HG02981 (cell line): Measurements from ENCODE around the gene AP2A1.
"Not testable (repeated sequence)": the region's sequence is repeated elsewhere in the genome, so short reads cannot be mapped to it uniquely, and the experiment has no call there.

Experiments
- ATAC-seq: cut with Tn5 transposase; IDR thresholded peaks from one replicate; pipeline ENCODE4 v1.9.1; 2021; ENCODE audit warnings: mild to moderate bottlenecking, moderate library complexity; ENCODE audit not compliant: unreplicated experiment

The AP2A1 gene

DNA sequence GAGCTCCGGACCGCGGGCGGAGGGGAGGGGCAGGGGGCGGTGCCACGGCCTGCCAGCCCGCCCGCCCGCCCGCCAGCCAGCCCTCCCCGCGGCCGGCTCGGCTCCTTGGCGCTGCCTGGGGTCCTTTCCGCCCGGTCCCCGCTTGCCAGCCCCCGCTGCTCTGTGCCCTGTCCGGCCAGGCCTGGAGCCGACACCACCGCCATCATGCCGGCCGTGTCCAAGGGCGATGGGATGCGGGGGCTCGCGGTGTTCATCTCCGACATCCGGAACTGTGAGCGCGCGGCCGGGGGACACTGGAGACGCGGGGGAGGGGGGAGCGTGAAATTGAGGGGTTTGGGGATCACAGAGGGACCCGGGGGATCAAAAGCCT, at the start of gene AP2A1:
AP2A1 (plus strand) TSS at position 72 of the 370 bp plus-strand sequence; CDS start at position 205, 133 bp downstream.
- ATAC-seq = peak; percentile 3

DNA sequence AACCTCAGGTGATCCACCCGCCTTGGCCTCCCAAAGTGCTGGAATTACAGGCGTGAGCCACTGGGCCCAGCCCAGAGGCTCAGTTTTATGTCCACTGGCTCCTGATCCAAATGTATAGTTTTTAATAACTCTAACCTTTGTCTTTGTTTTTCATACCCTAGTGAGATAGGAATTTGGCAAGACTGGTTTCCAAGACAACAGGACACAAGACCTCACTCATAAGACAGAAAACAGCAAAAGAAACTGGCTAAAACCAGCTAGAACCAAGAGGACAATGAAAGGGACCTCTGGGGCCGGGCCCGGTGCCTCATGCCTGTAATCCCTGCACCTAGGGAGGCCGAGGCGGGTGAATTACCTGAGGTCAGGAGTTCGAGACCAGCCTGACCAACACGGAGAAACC, 48.3 kb upstream of the AP2A1 start:
- ATAC-seq = no peak

DNA sequence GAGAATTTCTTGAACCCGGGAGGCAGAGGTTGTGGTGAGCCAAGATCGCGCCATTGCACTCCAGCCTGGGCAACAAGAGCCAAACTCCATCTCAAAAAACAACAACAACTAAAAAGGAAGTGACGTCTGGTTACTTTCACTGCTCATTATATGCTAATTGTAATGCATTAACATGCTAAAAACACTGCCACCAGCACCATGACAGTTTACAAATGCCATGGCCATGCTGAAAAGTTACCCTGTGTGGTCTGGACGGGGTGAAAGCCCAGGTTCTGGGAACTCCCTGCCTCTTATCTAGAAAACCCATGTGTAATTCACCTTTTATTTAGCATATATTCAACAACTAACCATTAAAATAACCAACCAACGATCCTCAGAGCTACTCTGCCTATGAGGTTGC, 47.8 kb upstream of the AP2A1 start:
- ATAC-seq = no peak

DNA sequence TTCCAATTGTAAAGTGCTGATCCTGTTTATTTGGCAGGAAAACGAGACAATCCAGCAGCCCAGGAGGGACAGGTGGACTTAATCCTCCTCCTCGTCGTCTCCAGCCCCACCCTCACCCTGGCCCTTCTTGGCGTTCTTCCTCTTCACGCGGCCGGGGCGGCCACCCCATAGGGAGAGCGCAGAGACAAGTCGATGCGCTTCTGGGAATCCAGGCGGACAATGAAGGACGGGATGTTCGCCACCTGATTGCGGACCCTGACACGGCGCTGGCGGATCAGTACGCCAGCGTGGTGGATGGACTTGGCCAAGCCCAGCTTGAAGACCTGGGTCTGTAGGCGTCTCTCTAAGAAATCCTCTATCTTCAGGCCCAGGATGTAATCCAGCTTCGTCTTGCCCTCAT, 47.4 kb upstream of the AP2A1 start:
- not testable (repeated sequence) for ATAC-seq

DNA sequence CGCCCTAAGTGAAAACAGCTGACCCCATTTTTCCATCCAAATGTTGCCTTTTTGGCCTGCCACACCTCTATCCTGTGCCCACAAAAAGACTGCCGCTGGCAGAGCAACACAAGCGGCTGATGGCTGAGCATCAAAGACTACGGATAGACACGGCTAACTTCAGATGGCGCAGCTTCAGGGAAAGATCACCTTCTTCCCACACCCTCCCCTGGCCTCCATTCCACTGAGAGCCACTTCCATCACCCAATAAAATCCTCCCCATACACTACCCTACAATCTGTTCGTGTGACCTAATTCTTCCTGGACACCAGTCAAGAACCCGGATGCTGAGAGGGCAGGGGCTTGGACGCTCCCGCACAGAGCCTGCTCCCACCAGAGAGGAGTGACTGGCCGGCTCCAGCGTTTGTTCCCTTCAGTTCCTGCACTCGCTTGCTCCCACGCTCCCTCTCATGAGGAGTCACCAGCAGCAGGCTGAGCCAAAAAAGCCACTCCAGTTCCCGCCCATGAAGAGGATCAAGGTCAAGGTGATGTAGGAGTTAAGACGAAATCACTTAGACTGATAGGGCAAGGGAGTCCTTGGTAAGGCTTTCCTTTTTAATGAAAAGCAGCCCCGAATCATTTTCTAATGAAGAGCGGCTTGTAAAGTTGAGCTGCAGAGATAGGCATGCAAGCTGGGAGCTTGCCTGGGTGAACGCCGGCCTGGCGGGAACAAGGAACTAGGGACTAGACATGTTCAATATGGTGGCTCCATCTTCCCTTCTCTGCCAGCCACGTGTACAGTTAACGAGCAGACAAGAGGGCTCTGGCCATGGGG, 39.4 kb upstream of the AP2A1 start:
- ATAC-seq = no peak

DNA sequence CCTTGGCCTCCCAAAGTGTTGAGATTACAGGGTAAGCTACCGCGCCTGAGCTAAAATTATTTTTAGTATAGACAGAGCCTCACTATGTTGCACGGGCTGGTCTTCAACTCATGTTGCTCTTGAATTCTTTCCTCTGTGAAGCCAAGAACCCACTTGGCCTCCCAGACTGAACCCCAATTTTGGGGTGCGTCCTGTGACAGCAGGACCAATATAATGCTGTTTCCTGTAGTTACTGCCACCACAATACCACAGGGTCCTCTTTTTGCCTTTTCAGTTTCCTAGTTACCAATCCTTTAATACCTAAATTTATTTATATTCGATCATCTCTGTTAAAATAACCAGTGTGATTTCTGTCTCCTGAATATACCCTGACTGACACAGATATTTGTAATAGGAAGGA, 36.6 kb upstream of the AP2A1 start:
- ATAC-seq = no peak

DNA sequence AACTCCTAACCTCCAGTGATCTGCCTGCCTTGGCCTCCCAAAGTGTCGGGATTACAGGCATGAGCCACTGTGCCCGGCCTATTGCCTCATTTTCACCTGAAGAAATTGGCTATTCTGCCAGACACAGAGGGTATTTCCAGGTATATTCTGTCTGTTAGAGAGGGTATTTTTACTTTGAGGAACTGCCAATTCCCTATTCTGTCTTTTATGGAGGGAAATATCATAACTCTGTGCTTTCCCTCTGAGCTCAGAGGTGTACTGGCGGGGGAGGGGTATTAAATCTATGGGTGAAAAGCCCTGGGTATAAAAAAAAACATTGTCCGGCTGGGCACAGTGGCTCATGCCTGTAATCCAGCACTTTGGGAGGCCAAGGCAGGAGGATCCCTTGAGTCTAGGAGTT, 28.5 kb upstream of the AP2A1 start:
- no peak for ATAC-seq

DNA sequence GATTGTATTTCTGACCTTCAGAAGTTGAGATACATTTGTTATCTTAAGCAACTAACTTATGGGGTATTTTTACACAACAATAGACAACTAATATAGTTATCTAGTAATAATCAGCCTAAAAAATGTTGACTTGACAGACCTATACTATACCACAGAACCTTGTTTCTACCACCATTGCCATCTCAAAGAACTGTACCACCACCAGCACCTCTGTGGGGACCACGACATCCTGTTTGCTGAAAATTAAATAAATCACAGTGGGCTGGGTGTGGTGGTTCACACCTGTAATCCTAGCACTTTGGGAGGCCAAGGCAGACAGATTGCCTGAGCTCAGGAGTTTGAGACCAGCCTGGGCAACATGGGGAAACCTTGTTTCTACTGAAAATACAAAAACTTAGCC, 27.7 kb upstream of the AP2A1 start:
- ATAC-seq = no peak

DNA sequence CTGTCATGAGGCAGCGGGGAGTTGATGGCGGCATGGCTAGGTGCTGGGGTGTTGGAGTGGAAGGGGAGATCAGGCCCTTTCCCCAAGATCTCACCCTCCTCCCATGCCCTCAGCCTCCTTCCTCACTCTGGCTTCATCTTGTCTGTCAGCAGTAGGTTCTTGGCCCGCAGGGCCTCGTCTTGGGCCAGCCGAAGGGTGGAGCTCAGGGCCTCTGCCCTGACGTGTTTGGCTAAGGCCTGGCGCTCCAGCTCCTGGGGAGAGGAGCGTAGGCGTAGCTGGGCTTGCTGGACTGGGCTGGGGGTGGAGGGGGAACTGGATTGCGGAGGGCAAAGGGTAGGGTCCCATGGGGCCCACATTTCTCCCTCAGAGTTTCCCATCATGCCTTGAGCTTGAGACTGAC, 26.9 kb upstream of the AP2A1 start:
- no peak for ATAC-seq

DNA sequence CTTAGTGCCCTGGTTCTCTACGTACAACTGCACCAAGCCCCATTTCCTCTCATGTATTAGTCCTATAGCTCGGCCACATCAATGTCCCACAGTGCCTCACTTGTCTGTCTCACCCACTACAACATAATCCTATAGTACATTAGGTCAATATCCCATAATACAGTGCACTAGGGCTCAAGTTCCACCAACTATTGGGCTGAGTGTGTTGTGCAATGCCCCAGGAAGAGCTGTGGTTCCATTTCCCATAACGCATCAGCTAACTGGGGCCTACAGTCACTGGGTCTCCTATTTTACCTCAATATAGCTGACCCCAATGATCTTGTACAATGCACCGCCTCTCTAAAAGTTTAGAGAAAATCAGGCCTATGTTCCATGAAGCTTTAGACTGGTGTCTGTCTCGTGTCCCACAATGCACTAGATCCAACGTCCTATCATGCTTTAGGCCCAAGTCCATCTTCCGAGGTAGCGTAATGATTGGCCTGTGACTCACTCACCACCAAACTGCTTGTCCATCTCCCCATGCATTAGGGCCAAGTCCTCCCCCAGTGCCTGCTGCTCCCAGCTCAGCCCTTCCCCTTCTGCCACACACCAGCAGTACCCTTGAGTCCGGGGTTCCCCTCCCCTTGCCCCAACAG, 25.5 kb upstream of the AP2A1 start:
- ATAC-seq = no peak

DNA sequence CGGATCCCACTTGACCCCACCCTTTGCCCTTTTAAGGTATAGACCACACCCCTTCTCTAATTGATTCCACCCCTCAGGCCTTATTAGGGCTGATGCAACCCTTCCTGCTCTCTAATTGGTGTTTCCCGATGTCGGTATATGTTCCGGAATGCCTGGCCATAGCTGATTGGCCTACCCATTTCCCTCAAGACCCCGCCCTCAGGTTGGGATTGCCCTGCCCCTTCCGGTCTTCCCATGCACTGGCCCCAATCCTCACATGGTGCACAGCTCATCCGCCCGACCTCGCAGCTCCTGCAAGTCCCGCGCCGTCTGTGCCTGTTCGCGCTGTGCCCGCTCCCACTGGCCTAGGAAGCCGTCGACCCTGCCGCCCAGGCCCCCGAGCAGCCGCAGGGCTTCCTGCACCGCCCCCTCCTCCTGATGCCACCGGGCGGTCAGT, 21.8 kb upstream of the AP2A1 start:
- no peak for ATAC-seq

DNA sequence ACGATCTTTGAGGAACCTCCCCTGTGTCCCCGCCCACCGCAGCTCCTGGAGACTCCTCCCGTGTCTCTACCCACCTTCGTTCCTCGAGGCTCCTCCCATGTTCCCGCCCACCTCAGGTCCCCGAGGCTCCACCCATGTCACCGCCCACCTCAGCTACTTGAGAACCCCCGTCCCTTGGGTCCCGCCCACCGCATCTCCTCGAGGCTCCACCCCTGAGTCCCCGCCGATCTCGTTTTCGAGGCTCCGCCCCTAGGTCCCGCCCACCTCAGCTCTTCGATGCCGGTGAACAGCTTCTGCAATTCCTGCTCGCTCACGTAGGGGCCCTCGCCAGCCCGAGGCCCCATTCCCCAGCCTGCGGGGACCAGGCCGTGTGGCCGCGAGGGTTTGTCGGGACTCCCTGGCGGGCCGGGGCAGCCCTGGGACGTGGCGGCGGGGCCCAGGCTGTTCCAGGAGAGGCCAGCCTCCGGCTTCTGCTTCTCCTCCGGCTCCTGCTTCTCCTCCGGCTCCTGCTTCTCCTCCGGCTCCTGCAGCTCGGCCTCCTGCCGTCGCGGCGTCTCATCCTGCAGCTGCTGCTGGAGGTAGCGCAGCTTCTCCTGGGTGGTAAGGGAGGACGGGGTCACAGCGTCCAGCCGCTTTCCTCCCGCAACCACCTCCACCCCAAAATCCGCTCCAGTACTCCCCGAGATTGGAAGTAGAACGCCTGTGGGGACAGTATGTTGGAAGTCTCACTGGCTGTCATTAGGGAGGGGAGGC, 20.4 kb upstream of the AP2A1 start:
- no peak for ATAC-seq

DNA sequence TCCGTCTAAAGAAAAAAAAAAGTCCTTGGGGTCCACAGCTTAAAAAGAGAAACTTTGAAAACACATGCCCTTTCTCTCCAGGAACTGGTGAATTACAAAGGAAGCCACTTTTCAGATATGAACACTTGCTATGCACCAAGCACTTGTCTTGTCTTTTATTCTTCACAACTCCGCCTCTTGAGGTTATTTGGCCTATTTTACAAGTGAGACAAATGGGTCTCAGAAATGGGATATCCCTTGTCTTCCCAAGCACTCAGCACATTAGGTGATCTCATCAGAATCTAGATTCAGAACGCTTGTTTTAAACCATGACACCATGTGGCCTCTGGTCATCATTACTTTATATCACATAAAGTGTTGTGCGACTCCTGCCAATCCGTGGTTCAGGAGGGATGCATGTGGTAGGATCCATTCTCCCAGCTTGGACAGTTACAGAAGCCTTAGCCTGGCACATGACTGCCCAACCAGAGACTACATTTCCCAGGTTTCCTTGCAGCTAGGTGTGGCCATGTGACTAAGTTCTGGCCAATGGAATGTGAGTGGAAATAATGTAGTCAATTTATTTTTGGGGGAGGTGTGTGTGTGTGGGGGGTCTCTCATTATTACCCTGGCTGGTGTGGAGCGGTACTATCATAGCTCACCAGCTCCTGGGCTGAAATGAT, 17.6 kb upstream of the AP2A1 start:
- ATAC-seq = no peak

DNA sequence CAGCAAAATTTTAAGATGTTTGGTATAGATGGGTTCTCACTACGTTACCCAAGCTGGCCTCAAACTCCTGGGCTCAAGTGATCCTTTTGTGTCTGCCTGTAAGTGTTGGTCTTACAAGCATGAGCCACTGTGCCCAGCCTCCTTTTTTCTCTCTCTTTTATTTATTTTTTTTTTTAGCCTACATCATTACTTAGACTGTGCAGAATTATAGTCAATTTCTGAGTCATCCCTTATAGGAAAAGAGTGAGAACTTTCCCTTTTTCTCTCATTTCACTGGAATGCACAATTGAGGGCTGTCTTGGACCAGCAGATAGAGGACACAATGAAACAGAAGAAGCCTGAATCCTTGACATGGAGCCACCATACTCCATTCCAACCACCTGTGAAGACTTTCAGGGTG, 17.0 kb upstream of the AP2A1 start:
- ATAC-seq = no peak

DNA sequence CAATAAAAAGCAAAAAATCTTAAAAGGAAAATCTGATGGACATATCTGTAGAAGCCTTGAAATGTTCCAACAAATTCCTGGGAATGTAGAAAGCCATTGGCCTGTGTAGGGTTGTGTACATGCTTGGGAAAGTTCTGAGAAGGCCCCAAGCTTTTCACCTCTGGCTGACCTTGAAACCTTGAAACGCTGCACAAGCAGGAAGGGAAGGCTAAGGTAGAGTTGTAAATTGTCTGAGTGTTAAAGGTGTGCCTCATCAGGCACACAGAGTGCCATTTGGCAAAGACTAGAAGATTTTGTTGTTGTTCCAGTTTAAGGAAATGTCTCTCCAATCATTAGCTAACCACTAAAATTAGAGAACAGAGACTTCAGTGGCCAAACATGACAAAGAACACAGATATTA, 14.1 kb upstream of the AP2A1 start:
- no peak for ATAC-seq

DNA sequence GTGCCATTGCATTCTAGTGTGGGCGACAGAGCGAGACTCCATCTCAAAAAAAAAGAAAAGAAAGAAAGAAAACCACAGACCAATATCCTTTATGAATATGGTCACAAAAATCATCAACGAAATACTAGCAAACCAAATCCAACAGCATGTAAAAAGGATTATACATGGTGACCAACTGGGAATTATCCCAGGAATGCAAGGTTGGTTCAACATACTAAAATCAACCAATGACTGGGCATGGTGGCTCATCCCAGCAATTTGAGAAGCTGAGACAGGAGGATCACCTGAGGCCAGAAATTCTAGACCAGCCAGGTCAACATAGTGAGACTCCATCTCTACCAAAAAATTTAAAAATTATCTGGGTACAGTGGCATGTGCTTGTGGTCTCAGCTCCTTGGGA, 10.8 kb upstream of the AP2A1 start:
- no peak for ATAC-seq

DNA sequence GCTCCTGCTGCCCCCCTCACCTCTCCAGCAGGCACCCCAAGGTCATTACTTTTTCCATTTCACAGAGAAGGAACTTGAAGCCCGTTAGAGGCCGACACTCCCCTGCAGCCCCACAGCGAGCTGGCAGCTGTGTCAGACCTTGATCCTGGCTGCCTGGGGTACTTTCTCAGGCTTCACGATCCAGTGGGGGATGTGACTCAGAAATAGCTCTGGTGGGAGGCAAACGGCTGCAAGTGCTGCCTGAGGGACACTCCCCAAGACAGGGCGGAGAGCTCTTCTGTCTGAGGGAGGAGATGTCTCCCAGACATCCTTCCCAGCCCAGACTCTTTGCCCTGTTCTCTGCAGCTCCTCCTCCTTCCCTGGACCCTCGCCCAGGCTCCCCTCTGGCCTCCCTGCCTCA, 8.5 kb upstream of the AP2A1 start:
- no peak for ATAC-seq

DNA sequence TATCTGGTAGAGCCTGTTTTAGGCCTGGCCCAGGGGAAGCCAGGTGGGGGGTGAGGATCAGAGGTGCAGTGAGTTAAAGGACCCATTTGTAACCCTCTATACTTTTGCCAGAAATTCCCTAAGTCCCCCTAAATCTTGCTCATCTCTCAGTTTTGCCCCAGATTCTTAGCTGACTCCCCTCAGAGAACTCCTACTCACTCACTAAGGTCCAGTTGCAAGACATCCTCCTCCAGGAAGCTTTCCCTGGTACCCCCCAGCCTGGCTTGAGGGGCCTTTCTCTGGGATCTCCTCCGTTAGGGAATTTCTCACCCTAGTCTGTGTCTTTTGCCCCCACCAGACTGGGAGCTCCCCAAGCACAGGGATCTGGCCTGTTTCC, 5.6 kb upstream of the AP2A1 start:
- no peak for ATAC-seq

DNA sequence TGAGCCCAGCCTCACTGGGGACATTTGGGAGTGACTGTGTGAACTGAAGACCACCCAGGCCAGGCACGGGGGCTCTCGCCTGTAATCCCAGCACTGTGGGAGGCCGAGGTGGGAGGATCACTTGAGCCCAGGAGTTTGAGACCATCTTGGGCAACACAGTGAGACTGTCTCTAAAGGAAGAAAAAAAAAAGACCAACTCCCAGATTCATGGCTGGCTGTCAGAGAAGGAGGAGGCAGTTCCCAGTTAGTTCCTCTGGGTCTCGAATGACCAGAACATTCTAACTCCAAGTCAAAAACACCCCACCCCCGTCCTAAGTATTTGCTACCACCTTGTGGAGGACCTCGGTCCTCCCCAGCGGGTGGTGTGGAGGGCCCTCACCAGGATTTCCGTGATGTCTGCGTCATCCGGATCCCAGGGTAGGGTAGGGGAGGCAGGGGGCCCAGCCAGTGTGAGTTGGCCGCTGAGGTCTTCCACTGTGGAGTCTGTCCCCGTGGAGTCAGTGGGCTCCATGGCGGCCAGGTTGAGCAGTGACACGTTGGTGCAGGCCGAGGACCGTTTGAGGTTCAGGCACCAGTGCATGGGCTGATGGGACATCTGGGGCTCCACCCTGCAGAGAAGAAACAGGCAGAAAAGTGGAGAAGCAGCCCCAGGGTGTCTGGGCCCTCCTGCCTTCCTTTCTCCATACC, 5.0 kb upstream of the AP2A1 start:
- no peak for ATAC-seq

DNA sequence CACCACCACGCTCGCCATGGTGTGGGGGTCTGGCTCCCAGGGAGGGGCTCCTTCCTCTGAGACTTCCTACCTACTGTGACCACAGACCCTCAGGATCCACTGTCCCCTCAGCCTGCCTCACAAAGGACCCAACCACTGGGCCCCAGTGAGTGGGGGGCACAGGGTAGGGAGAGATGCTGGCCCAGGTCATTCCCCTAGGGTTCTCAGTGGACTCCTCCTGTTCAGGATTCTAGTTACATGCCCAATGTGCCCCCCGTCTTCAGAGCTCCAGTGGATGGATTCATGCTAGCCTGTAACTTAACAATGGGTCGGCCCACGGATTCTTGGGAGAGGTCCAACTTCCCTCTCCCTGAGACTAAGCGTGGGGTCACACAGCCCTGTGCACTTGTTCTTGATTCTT, 3.6 kb upstream of the AP2A1 start, which contains the start of gene TSKS:
TSKS (minus strand) TSS at position 77 of the 400 bp plus-strand sequence; CDS start at position 18, 59 bp downstream.
- ATAC-seq = no peak

DNA sequence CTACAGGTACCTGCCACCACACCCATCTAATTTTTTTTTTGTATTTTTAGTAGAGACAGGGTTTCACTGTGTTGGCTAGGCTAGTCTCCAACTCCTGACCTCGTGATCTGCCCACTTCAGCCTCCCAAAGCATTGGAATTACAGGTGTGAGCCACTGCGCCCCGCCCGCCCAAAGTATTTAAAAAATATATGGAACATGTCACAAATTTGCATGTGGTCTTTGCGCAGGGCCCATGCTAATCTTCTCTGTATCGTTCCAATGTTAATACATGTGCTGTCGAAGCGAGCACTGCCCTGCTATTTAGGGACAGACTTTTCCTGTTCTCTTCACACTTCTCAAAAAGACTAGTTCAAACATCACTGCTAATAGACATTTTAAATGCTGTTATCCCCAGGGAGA, 2.5 kb upstream of the AP2A1 start:
- ATAC-seq = no peak
